Measurements from ENCODE around the gene AKR7A3.

DNA sequence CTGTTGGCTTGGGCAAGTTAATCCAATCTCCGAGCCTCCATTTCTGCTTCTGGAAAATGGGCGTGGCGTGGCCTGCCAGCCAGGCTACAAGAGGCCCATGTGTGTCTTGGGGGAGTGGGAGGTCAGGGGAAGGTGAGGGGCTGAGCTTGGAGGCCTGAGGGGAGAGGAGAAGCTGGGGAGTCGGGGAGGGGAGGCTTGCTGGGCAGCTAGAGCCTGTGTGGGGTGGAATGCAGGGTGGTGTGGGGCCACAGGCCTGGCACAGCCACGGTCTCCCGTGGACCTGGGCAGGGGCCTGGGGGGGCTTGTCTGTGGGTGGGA, 38.1 kb upstream of the AKR7A3 start:
- TF ChIP-seq SMC3 (IDR thresholded peaks at IDR 0.05; ENCODE audit: borderline replicate concordance, low read length) (no peak), PAX8 (IDR thresholded peaks at IDR 0.05) (no peak), POLR2A (IDR thresholded peaks at IDR 0.05; ENCODE audit: low read depth, low read length) (no peak), HCFC1 (IDR thresholded peaks at IDR 0.05; ENCODE audit: low read length) (no peak)
- TF ChIP-seq, protein P1, sequence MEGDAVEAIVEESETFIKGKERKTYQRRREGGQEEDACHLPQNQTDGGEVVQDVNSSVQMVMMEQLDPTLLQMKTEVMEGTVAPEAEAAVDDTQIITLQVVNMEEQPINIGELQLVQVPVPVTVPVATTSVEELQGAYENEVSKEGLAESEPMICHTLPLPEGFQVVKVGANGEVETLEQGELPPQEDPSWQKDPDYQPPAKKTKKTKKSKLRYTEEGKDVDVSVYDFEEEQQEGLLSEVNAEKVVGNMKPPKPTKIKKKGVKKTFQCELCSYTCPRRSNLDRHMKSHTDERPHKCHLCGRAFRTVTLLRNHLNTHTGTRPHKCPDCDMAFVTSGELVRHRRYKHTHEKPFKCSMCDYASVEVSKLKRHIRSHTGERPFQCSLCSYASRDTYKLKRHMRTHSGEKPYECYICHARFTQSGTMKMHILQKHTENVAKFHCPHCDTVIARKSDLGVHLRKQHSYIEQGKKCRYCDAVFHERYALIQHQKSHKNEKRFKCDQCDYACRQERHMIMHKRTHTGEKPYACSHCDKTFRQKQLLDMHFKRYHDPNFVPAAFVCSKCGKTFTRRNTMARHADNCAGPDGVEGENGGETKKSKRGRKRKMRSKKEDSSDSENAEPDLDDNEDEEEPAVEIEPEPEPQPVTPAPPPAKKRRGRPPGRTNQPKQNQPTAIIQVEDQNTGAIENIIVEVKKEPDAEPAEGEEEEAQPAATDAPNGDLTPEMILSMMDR (IDR thresholded peaks at IDR 0.05 in 2 of 3, conservative IDR thresholded peaks at IDR 0.05 in 1 of 3; ENCODE audit: control insufficient read depth in 2 of 3, extremely low read depth in 1 of 3, insufficient read depth in 1 of 3, low read depth in 3 of 3, low read length in 3 of 3), result no peak
- TF ChIP-seq, protein P2, sequence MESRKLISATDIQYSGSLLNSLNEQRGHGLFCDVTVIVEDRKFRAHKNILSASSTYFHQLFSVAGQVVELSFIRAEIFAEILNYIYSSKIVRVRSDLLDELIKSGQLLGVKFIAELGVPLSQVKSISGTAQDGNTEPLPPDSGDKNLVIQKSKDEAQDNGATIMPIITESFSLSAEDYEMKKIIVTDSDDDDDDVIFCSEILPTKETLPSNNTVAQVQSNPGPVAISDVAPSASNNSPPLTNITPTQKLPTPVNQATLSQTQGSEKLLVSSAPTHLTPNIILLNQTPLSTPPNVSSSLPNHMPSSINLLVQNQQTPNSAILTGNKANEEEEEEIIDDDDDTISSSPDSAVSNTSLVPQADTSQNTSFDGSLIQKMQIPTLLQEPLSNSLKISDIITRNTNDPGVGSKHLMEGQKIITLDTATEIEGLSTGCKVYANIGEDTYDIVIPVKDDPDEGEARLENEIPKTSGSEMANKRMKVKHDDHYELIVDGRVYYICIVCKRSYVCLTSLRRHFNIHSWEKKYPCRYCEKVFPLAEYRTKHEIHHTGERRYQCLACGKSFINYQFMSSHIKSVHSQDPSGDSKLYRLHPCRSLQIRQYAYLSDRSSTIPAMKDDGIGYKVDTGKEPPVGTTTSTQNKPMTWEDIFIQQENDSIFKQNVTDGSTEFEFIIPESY (IDR thresholded peaks at IDR 0.05), result no peak

Data from GM12878 (cell line).